Smooth muscle cell (in vitro differentiated cells): ENCODE results near the gene ZPBP2. TPM values are rescaled to one million over a fixed set of nuclear protein-coding genes. Genes with fewer than 3 reads are reported as not detected.

Experiments
- DNase-seq: peaks from one replicate; lab custom pipeline; 2025; ENCODE audit not compliant: unreplicated experiment; lab: John Stamatoyannopoulos, UW
- H2AFZ ChIP-seq: fragments of 200-600 bp; sonication (generic); 2 replicates; pipeline ENCODE4 v1.6.0; 2016; ENCODE audit warnings: antibody characterized with exemption, low read depth, mild to moderate bottlenecking
- H3F3A ChIP-seq: fragments of 200-600 bp; sonication (generic); 2 replicates; pipeline ENCODE4 v1.6.0; 2017; ENCODE audit warnings: antibody characterized with exemption, low read depth
- H3K27ac ChIP-seq: fragments of 200-600 bp; sonication (generic); 2 replicates; pipeline ENCODE4 v1.5.1; 2016; ENCODE audit warnings: low read depth, mild to moderate bottlenecking
- H3K27me3 ChIP-seq: fragments of 200-600 bp; sonication (generic); 2 replicates; pipeline ENCODE4 v1.6.1; 2016; ENCODE audit warnings: low read depth, mild to moderate bottlenecking
- H3K36me3 ChIP-seq: fragments of 200-600 bp; sonication (generic); 2 replicates; pipeline ENCODE4 v1.5.1; 2016; ENCODE audit warnings: low read depth
- H3K4me1 ChIP-seq: fragments of 200-600 bp; sonication (generic); 2 replicates; pipeline ENCODE4 v1.5.1; 2016; ENCODE audit warnings: low read depth
- H3K4me2 ChIP-seq: fragments of 200-600 bp; sonication (generic); 2 replicates; pipeline ENCODE4 v1.6.0; 2016; ENCODE audit warnings: mild to moderate bottlenecking
- H3K4me3 ChIP-seq: fragments of 200-600 bp; sonication (generic); 2 replicates; pipeline ENCODE4 v1.5.1; 2016; ENCODE audit warnings: mild to moderate bottlenecking
- H3K79me2 ChIP-seq: fragments of 200-600 bp; sonication (generic); 2 replicates; pipeline ENCODE4 v1.6.0; 2016; ENCODE audit warnings: low read depth, mild to moderate bottlenecking
- H3K9ac ChIP-seq: fragments of 200-600 bp; sonication (generic); 2 replicates; pipeline ENCODE4 v1.6.0; 2016; ENCODE audit warnings: low read depth
- H3K9me3 ChIP-seq: fragments of 200-600 bp; sonication (generic); replicated peaks from 2 replicates; pipeline ENCODE4 v1.5.1; 2016; ENCODE audit warnings: low read depth
- H4K20me1 ChIP-seq: fragments of 200-600 bp; sonication (generic); 2 replicates; pipeline ENCODE4 v1.6.0; 2016; ENCODE audit warnings: low read depth
- CTCF ChIP-seq: fragments of 200-600 bp; sonication (generic); IDR thresholded peaks from 2 replicates; pipeline ENCODE4 v1.5.1; 2017; ENCODE audit warnings: borderline replicate concordance, mild to moderate bottlenecking, antibody characterized with exemption; ENCODE audit not compliant: insufficient read depth, poor library complexity, severe bottlenecking
- WGBS: methylation state at CpG from one replicate; pipeline ENCODE4 v1.1.7; 2016; ENCODE audit warnings: low lambda C conversion rate; 5-methylcytosine and 5-hydroxymethylcytosine counted together
- polyA plus RNA-seq: library from polyadenylated mRNA; unstranded; fragments of >200 nt; fragmentation: Nextera tagmentation; extraction: Ambion mirVana; gene quantifications from 2 replicates; pipeline ENCODE4 v1.2.1, GENCODE V29; 2016
- small RNA-seq: library from RNA; depleted of rRNA; stranded (forward); fragments of <200 nt; gene quantifications from one replicate; pipeline ENCODE3, GENCODE V24; 2014
- total RNA-seq: library from RNA; depleted of rRNA; stranded (reverse); fragments of >200 nt; gene quantifications from 2 replicates; pipeline ENCODE4 v1.2.3, GENCODE V29; 2014

The ZPBP2 gene
- total and polyA plus RNA-seq, 2 experiments from 2014 or later = not detected

DNA sequence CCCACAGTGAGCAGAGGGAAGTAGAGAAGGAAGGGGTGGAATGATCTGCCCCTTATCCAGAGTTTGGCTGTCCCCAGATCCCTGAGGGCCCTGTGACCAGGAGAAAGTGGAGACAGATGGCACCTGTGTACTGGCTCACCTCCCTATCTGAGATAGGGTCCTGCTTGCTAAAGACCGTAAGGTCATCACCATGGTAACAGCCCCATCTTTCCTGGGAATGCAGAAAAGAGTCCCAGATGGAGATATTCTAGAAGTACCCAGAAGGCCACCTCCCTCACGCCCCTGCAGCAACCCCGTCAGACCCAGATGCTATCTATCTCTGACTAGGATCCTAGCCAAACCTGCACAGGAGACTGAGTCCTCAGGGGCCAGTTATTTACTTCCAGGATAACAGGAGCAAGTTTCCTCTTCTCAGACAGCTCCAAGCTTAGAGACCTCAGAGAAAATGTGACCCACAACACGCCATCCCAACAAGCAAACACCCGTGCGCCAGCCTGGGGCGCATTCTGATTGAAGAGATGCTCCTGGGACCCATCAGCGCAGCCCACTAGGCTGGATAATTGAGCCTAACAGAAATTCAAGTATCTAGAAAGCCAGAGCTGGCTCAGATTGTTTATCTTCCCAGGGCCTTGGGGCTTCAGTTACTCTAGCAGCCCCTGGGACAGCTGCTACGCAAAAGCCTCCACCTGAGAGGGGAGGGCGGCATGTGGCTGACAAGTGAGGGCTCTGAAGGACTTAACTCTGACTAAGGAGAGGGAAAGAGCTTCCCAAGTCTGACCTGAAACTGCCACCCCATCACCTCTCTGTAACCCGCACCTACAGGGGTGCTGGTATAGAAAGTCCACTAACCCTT lies 57.5 kb downstream of the ZPBP2 start:
- H4K20me1 ChIP-seq = peaks cover 43% of the 10 kb centered on the region
- H3K4me3 ChIP-seq = peak overlapping the region; percentile 94
- no peaks in the 10 kb centered on the region for H3K9me3 ChIP-seq
- no peak overlapping the region for H2AFZ ChIP-seq
- H3K27ac ChIP-seq = no peak overlapping the region
- DNase-seq = no peak
- peaks cover 30% of the 10 kb centered on the region for H3K79me2 ChIP-seq
- peaks cover 7% of the 10 kb centered on the region for H3F3A ChIP-seq
- peak overlapping the region; percentile 97 for H3K9ac ChIP-seq
- WGBS = 94% methylated on average over 11 of the region's 11 CpGs
- H3K4me2 ChIP-seq = peak overlapping the region; percentile 98
- no peaks in the 10 kb centered on the region for H3K36me3 ChIP-seq
- H3K27me3 ChIP-seq = no peaks in the 10 kb centered on the region
- no peak for TF ChIP-seq CTCF
- H3K4me1 ChIP-seq = peaks cover 25% of the 10 kb centered on the region

DNA sequence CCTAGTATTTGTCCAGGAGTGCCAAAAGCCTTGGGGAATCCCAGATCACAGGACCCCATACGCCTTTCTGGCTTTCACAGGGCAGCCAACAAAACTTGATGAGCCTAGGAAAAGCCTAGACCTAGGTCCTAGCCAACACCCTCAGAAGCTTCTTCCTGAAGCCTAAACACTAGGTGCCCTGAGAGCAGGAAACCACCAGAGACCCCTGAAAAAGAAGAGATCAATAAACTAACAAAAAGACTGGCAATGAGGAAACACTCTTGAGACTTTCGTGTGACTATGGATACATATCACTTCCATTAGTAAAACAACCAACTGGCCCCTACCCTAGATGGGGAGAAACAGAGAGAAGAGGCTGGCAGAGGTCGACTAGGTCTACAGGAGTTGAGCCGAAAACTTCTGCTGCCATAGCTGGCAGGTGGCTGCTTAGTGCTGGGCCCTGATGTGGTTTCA lies 58.2 kb downstream of the ZPBP2 start:
- WGBS = 57% methylated on average over 4 of the region's 4 CpGs
- Histone ChIP-seq H3K36me3 (no peaks in the 10 kb centered on the region), H3K4me3 (peak overlapping the region; percentile 94), H3K79me2 (peaks cover 30% of the 10 kb centered on the region), H3K9me3 (no peaks in the 10 kb centered on the region), H3K4me1 (peaks cover 25% of the 10 kb centered on the region), H3K4me2 (peak overlapping the region; percentile 98), H2AFZ (no peak overlapping the region), H4K20me1 (peaks cover 43% of the 10 kb centered on the region), H3K9ac (peak overlapping the region; percentile 97), H3F3A (peaks cover 7% of the 10 kb centered on the region), H3K27me3 (no peaks in the 10 kb centered on the region), H3K27ac (peak overlapping the region; percentile 98)
- no peak for DNase-seq
- no peak for TF ChIP-seq CTCF

- no peak for TF ChIP-seq CTCF
- no peak for DNase-seq
- peak overlapping the region; percentile 97 for H3K9ac ChIP-seq
- peaks cover 43% of the 10 kb centered on the region for H4K20me1 ChIP-seq
- peaks cover 7% of the 10 kb centered on the region for H3F3A ChIP-seq
- peaks cover 25% of the 10 kb centered on the region for H3K4me1 ChIP-seq
- H2AFZ ChIP-seq = peak overlapping the region; percentile 36
- no peaks in the 10 kb centered on the region for H3K9me3 ChIP-seq
- H3K27ac ChIP-seq = peak overlapping the region; percentile 98
- 6% methylated on average over 13 of the region's 15 CpGs for WGBS
- no peaks in the 10 kb centered on the region for H3K27me3 ChIP-seq
- H3K4me2 ChIP-seq = peak overlapping the region; percentile 98
- H3K36me3 ChIP-seq = no peaks in the 10 kb centered on the region
- H3K79me2 ChIP-seq = peaks cover 30% of the 10 kb centered on the region
- peak overlapping the region; percentile 94 for H3K4me3 ChIP-seq
These were observed 58.6 kb downstream of the ZPBP2 start for GRCh38 chr17:39926588-39927100.

Small RNAs within 50 kb of the gene (small RNA-seq; reads per million reads assigned to genes)
- gene AC090844.1 = not detected

Other genes starting within 250 kb of the ZPBP2 start
- 1.7 TPM in 1 of 2 replicates, not detected in the other for gene PPP1R1B, start 241.2 kb upstream of the ZPBP2 start, total RNA-seq
- not detected in 2 replicates for gene PPP1R1B, start 241.2 kb upstream of the ZPBP2 start, polyA plus RNA-seq
- 33.7 and 37.5 TPM in 2 replicates for gene STARD3, start 231.1 kb upstream of the ZPBP2 start, total RNA-seq
- gene STARD3, start 231.1 kb upstream of the ZPBP2 start, polyA plus RNA-seq = 53.3 and 61.8 TPM in 2 replicates
- 1.1 TPM in 1 of 2 replicates, not detected in the other for gene TCAP, start 202.9 kb upstream of the ZPBP2 start, total RNA-seq
- 0.41 and 0.69 TPM in 2 replicates for gene TCAP, start 202.9 kb upstream of the ZPBP2 start, polyA plus RNA-seq
- not detected in 2 replicates for gene PNMT, start 199.7 kb upstream of the ZPBP2 start, total RNA-seq
- 0.23 and 1.3 TPM in 2 replicates for gene PNMT, start 199.7 kb upstream of the ZPBP2 start, polyA plus RNA-seq
- 16.5 and 19.4 TPM in 2 replicates for gene PGAP3, start 180.1 kb upstream of the ZPBP2 start, total RNA-seq
- gene PGAP3, start 180.1 kb upstream of the ZPBP2 start, polyA plus RNA-seq = 19.1 and 26.4 TPM in 2 replicates
- 44.5 and 49.4 TPM in 2 replicates for gene ERBB2, start 168.1 kb upstream of the ZPBP2 start, total RNA-seq
- gene ERBB2, start 168.1 kb upstream of the ZPBP2 start, polyA plus RNA-seq = 53.6 and 56.1 TPM in 2 replicates
- gene MIEN1, start 137.7 kb upstream of the ZPBP2 start, total RNA-seq = 33.5 and 55.8 TPM in 2 replicates
- 70.7 and 71.5 TPM in 2 replicates for gene MIEN1, start 137.7 kb upstream of the ZPBP2 start, polyA plus RNA-seq
- 2.7 and 3.6 TPM in 2 replicates for gene GRB7, start 130.3 kb upstream of the ZPBP2 start, total RNA-seq
- 4.1 and 9.1 TPM in 2 replicates for gene GRB7, start 130.3 kb upstream of the ZPBP2 start, polyA plus RNA-seq
- gene IKZF3, start 3.9 kb upstream of the ZPBP2 start, total RNA-seq = under 0.01 and 0.40 TPM in 2 replicates
- gene IKZF3, start 3.9 kb upstream of the ZPBP2 start, polyA plus RNA-seq = not detected in 2 replicates
- gene GSDMB, start 50.4 kb downstream of the ZPBP2 start, total RNA-seq = 16.4 TPM in 2 replicates
- gene GSDMB, start 50.4 kb downstream of the ZPBP2 start, polyA plus RNA-seq = 6.6 and 12.6 TPM in 2 replicates
- 29.8 and 43.5 TPM in 2 replicates for gene ORMDL3, start 59.4 kb downstream of the ZPBP2 start, total RNA-seq
- 24.7 and 34.9 TPM in 2 replicates for gene ORMDL3, start 59.4 kb downstream of the ZPBP2 start, polyA plus RNA-seq
- not detected in 2 replicates for gene LRRC3C, start 59.5 kb downstream of the ZPBP2 start, total RNA-seq
- gene LRRC3C, start 59.5 kb downstream of the ZPBP2 start, polyA plus RNA-seq = not detected in 2 replicates
- gene GSDMA, start 94.8 kb downstream of the ZPBP2 start, total RNA-seq = 0.31 and 1.3 TPM in 2 replicates
- 0.28 and 0.50 TPM in 2 replicates for gene GSDMA, start 94.8 kb downstream of the ZPBP2 start, polyA plus RNA-seq
- gene PSMD3, start 112.6 kb downstream of the ZPBP2 start, total RNA-seq = 58.0 and 83.8 TPM in 2 replicates
- gene PSMD3, start 112.6 kb downstream of the ZPBP2 start, polyA plus RNA-seq = 110 and 115 TPM in 2 replicates
- not detected in 2 replicates for gene CSF3, start 147.2 kb downstream of the ZPBP2 start, total RNA-seq
- 0.80 TPM in 1 of 2 replicates, not detected in the other for gene CSF3, start 147.2 kb downstream of the ZPBP2 start, polyA plus RNA-seq
- 68.2 and 76.9 TPM in 2 replicates for gene MED24, start 186.2 kb downstream of the ZPBP2 start, total RNA-seq
- gene MED24, start 186.2 kb downstream of the ZPBP2 start, polyA plus RNA-seq = 74.9 and 77.2 TPM in 2 replicates
- 15.6 and 25.4 TPM in 2 replicates for gene THRA, start 194.8 kb downstream of the ZPBP2 start, total RNA-seq
- gene THRA, start 194.8 kb downstream of the ZPBP2 start, polyA plus RNA-seq = 17.6 and 21.2 TPM in 2 replicates
- 6.0 and 12.5 TPM in 2 replicates for gene NR1D1, start 232.4 kb downstream of the ZPBP2 start, total RNA-seq
- gene NR1D1, start 232.4 kb downstream of the ZPBP2 start, polyA plus RNA-seq = 18.4 and 19.5 TPM in 2 replicates